ENCODE data around the gene ARHGAP27. TPM values are rescaled to one million over a fixed set of nuclear protein-coding genes. Genes with fewer than 3 reads are reported as not detected.
"Not testable (repeated sequence)": the region's sequence is repeated elsewhere in the genome, so short reads cannot be mapped to it uniquely, and the experiment has no call there.

ARHGAP27 gene, protein sequence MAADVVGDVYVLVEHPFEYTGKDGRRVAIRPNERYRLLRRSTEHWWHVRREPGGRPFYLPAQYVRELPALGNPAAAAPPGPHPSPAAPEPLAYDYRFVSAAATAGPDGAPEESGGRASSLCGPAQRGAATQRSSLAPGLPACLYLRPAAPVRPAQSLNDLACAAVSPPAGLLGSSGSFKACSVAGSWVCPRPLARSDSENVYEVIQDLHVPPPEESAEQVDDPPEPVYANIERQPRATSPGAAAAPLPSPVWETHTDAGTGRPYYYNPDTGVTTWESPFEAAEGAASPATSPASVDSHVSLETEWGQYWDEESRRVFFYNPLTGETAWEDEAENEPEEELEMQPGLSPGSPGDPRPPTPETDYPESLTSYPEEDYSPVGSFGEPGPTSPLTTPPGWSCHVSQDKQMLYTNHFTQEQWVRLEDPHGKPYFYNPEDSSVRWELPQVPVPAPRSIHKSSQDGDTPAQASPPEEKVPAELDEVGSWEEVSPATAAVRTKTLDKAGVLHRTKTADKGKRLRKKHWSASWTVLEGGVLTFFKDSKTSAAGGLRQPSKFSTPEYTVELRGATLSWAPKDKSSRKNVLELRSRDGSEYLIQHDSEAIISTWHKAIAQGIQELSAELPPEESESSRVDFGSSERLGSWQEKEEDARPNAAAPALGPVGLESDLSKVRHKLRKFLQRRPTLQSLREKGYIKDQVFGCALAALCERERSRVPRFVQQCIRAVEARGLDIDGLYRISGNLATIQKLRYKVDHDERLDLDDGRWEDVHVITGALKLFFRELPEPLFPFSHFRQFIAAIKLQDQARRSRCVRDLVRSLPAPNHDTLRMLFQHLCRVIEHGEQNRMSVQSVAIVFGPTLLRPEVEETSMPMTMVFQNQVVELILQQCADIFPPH
- 165 TPM for total RNA-seq (2013)
- polyA plus RNA-seq (100 to 1,000 TPM in 1 of 3 donors, 10 to 100 TPM in 2; 47.2 to 315 (median 55.0) TPM), polyA minus RNA-seq (171 and 194 TPM in 2 replicates), total RNA-seq (29.8 to 206 (median 124) reads per million in 11 experiments)

DNA sequence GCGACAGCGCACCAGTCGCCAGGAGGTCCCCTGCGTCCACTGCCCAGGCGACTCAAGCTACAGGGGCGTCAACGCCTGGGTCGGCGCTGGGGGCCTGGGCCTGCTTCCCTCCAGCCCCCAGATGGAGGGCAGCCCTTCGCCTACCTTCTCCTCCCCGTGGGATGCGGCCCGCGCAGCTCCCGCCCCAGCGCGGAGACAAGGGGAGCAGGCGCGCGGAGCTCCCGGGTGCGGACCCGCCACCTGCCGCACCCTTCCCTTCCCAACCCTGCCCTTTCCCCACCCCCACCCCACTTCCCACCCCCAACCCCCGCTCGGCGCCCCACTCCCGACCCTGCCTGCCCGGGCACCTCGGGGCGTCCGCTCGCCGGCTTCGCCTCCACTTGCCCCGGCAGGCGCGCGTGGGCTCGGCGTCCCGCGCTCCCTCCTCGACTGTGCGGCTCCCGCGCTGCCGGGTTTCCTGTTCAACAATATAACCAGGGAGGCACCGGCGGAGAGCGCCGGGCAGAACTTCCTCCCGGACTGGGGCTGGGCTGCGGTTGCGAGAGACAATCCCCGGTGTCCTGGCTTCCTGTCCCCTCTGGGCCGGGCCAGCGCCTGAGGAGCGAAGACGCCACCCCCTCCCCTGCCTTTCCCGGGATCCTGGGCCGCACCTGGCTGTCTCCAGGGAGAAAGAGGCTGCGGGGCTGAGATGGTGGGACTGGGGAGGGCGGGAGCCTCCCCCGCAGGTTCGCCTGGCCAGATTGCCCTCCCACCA, at the start of gene ARHGAP27:
Gene ARHGAP27, minus strand, starts transcription at position 466 of the 754 bp plus-strand sequence. CDS start 2,591 bp downstream, outside the sequence.
- Histone ChIP-seq H3K27ac (ENCODE audit: low read depth in 1 of 2, low read length in 2 of 2) (peak within 1 kb of the TSS; percentile 66 to 82), H2AFZ (ENCODE audit: insufficient read depth, low read depth, low read length, poor library complexity, severe bottlenecking) (peak within 1 kb of the TSS; percentile 68), H3K4me2 (replicated peaks; ENCODE audit: extremely low read depth, low read length, poor library complexity, severe bottlenecking) (peak within 1 kb of the TSS; percentile 98), H4K20me1 (ENCODE audit: insufficient read depth, low read length) (peaks cover 65% of the 10 kb centered on the region), H3K36me3 (replicated peaks in 1 of 2; ENCODE audit: control insufficient read depth in 1 of 2, insufficient read depth in 2 of 2, low read length in 2 of 2) (peaks cover 24 to 27% of the 10 kb centered on the region in 2 donors), H3K79me2 (ENCODE audit: insufficient read depth, low read length) (peaks cover 23% of the 10 kb centered on the region), H3K9ac (ENCODE audit: insufficient read depth, low read length, poor library complexity, severe bottlenecking) (peak within 1 kb of the TSS; percentile 73), H3K4me1 (ENCODE audit: control insufficient read depth in 1 of 2, insufficient read depth in 2 of 2, low read length in 2 of 2) (peaks cover 50 to 57% of the 10 kb centered on the region in 2 donors), H3K9me3 (replicated peaks in 1 of 2; ENCODE audit: control insufficient read depth in 1 of 2, insufficient read depth in 1 of 2, low read length in 2 of 2) (no peaks in the 10 kb centered on the region), H3K27me3 (ENCODE audit: control insufficient read depth in 2 of 2, insufficient read depth in 2 of 2, low read length in 2 of 2) (no peaks in the 10 kb centered on the region), H3K4me3 (replicated peaks in 1 of 3; ENCODE audit: low read depth in 2 of 3, low read length in 3 of 3) (peak within 1 kb of the TSS; percentile 86 to 97 (median 87))
- WGBS (ENCODE audit: insufficient coverage): under 1% methylated on average over 39 of the region's 66 CpGs
- TF ChIP-seq, protein P1, sequence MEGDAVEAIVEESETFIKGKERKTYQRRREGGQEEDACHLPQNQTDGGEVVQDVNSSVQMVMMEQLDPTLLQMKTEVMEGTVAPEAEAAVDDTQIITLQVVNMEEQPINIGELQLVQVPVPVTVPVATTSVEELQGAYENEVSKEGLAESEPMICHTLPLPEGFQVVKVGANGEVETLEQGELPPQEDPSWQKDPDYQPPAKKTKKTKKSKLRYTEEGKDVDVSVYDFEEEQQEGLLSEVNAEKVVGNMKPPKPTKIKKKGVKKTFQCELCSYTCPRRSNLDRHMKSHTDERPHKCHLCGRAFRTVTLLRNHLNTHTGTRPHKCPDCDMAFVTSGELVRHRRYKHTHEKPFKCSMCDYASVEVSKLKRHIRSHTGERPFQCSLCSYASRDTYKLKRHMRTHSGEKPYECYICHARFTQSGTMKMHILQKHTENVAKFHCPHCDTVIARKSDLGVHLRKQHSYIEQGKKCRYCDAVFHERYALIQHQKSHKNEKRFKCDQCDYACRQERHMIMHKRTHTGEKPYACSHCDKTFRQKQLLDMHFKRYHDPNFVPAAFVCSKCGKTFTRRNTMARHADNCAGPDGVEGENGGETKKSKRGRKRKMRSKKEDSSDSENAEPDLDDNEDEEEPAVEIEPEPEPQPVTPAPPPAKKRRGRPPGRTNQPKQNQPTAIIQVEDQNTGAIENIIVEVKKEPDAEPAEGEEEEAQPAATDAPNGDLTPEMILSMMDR (IDR thresholded peaks at IDR 0.05): no peak
- Mint-ChIP-seq H3K4me3 (peak within 1 kb of the TSS; percentile 87 to 93), H3K4me1 (peaks cover 47% of the 10 kb centered on the region), H3K27me3 (ENCODE audit: low read depth in 3 of 3) (peaks cover 0 to 1% (median 0%) of the 10 kb centered on the region in 3 donors), H3K36me3 (peaks cover 37 to 50% of the 10 kb centered on the region in 2 donors), H3K27ac (peak within 1 kb of the TSS; percentile 63 to 86 (median 81)), H3K9me3 (no peaks in the 10 kb centered on the region)
- DNase-seq: peak; percentile 48 to 75 (median 72)
- intact Hi-C loops (cut with micrococcal nuclease): no loop called here

DNA sequence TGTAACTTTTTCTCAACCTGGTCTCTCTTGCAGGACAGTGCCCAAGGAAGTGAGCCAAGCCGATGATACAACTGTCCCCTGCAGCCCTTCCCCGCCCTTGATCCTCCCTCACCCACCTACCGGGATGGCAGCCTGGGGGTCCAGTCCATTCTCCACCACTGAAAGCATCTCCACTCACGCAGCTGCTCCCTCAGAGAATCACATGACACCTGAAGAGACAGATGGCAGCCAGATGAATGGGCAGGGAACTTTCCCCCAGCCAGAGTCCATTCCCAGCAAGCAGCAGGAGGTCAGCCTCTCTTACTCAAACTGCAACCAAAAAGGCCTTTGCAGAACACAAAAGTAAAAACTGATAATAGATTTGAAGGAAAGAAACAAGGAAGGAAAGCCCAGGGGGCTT, 49.6 kb upstream of the ARHGAP27 start:
- intact Hi-C loops (cut with micrococcal nuclease); H3K4me3 Mint-ChIP-seq; H3K4me2 ChIP-seq (replicated peaks; ENCODE audit: extremely low read depth, low read length, poor library complexity, severe bottlenecking); H3K9ac ChIP-seq (ENCODE audit: insufficient read depth, low read length, poor library complexity, severe bottlenecking); H3K27ac ChIP-seq (ENCODE audit: low read depth in 1 of 2, low read length in 2 of 2); H3K9me3 ChIP-seq (replicated peaks in 1 of 2; ENCODE audit: control insufficient read depth in 1 of 2, insufficient read depth in 1 of 2, low read length in 2 of 2); DNase-seq; H3K9me3 Mint-ChIP-seq; H3K4me3 ChIP-seq (replicated peaks in 1 of 3; ENCODE audit: low read depth in 2 of 3, low read length in 3 of 3); H3K27me3 ChIP-seq (ENCODE audit: control insufficient read depth in 2 of 2, insufficient read depth in 2 of 2, low read length in 2 of 2); H3K27me3 Mint-ChIP-seq (ENCODE audit: low read depth in 3 of 3); H2AFZ ChIP-seq (ENCODE audit: insufficient read depth, low read depth, low read length, poor library complexity, severe bottlenecking): not testable (repeated sequence)
- H3K4me1 ChIP-seq (ENCODE audit: control insufficient read depth in 1 of 2, insufficient read depth in 2 of 2, low read length in 2 of 2): peaks cover 22 to 28% of the 10 kb centered on the region in 2 donors
- no CpG with 5 or more reads among the region's 4 CpGs for WGBS (ENCODE audit: insufficient coverage)
- peaks cover 25% of the 10 kb centered on the region for H3K4me1 Mint-ChIP-seq
- H3K79me2 ChIP-seq (ENCODE audit: insufficient read depth, low read length): peaks cover 22% of the 10 kb centered on the region
- peak overlapping the region in 2 of 7 donors; percentile 66 for H3K27ac Mint-ChIP-seq
- H4K20me1 ChIP-seq (ENCODE audit: insufficient read depth, low read length): peaks cover 67% of the 10 kb centered on the region
- peaks cover 26 to 40% of the 10 kb centered on the region in 2 donors for H3K36me3 Mint-ChIP-seq
- peaks cover 11 to 19% of the 10 kb centered on the region in 2 donors for H3K36me3 ChIP-seq (replicated peaks in 1 of 2; ENCODE audit: control insufficient read depth in 1 of 2, insufficient read depth in 2 of 2, low read length in 2 of 2)

DNA sequence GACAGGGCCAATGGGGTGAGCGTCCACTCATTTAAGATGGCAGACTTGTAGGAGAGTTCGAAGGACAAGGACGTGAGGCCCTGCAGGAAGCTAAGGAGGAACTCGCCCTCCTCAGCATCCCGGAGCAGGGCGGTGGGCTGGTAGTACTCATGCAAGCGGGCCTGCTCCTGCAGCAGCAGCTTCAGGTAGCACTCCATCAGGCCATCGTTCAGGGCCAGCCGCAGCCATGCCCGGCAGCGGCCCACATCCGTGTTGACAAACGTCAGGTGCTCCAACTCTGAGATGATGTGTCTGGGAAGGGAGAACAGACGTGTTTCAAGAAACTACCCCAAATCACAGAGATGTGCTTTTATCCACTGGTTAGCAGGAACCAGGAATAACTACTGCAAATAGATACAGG, 42.8 kb upstream of the ARHGAP27 start:
- Histone ChIP-seq H4K20me1 (ENCODE audit: insufficient read depth, low read length) (peaks cover 49% of the 10 kb centered on the region), H3K36me3 (replicated peaks in 1 of 2; ENCODE audit: control insufficient read depth in 1 of 2, insufficient read depth in 2 of 2, low read length in 2 of 2) (peaks cover 40 to 53% of the 10 kb centered on the region in 2 donors)
- H3K27me3 ChIP-seq (ENCODE audit: control insufficient read depth in 2 of 2, insufficient read depth in 2 of 2, low read length in 2 of 2); H3K27ac ChIP-seq (ENCODE audit: low read depth in 1 of 2, low read length in 2 of 2); H3K4me1 Mint-ChIP-seq; H3K9me3 ChIP-seq (replicated peaks in 1 of 2; ENCODE audit: control insufficient read depth in 1 of 2, insufficient read depth in 1 of 2, low read length in 2 of 2); H3K4me1 ChIP-seq (ENCODE audit: control insufficient read depth in 1 of 2, insufficient read depth in 2 of 2, low read length in 2 of 2); H3K4me3 ChIP-seq (replicated peaks in 1 of 3; ENCODE audit: low read depth in 2 of 3, low read length in 3 of 3); H3K9me3 Mint-ChIP-seq; H3K9ac ChIP-seq (ENCODE audit: insufficient read depth, low read length, poor library complexity, severe bottlenecking); intact Hi-C loops (cut with micrococcal nuclease); H3K27ac Mint-ChIP-seq; H3K4me3 Mint-ChIP-seq; DNase-seq; H3K79me2 ChIP-seq (ENCODE audit: insufficient read depth, low read length); H3K4me2 ChIP-seq (replicated peaks; ENCODE audit: extremely low read depth, low read length, poor library complexity, severe bottlenecking); H3K27me3 Mint-ChIP-seq (ENCODE audit: low read depth in 3 of 3); H2AFZ ChIP-seq (ENCODE audit: insufficient read depth, low read depth, low read length, poor library complexity, severe bottlenecking): not testable (repeated sequence)
- peaks cover 49 to 75% of the 10 kb centered on the region in 2 donors for H3K36me3 Mint-ChIP-seq
- WGBS (ENCODE audit: insufficient coverage): 100% methylated on average over 3 of the region's 14 CpGs
